ENCODE data around the gene TCAF1.
"Not testable (repeated sequence)": the region's sequence is repeated elsewhere in the genome, so short reads cannot be mapped to it uniquely, and the experiment has no call there.

TCAF1 gene

DNA sequence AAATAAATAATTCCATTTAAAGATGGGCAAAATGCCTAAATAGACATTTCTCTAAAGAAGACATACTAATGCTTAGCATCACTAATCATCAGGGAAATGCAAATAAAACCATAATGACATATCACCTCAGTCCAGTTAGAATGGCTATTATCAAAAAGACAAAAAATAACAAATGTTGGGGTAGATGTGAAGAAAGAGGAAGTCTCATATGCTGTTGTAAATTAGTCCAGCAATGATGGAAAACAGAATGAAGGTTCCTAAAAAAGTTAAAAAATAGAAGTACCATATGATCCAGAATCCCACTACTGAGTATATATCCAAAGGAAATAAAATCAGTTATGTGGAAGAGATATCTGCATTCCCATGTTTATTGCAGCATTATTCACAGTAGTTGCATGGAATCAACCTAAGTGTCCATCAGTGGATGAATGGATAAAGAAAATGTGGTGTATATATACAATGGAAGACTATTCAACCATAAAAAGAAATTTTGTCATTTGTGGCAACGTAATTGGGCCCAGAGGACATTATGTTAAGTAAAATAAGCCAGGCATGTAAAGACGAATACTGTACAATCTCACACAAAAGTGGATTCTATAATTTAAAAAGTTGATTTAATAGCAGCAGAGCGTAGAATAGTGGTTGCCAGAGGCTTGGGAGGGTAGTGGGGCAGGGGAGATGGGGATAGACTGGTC, 52.0 kb downstream of the TCAF1 start:
- no peak for DNase-seq

DNA sequence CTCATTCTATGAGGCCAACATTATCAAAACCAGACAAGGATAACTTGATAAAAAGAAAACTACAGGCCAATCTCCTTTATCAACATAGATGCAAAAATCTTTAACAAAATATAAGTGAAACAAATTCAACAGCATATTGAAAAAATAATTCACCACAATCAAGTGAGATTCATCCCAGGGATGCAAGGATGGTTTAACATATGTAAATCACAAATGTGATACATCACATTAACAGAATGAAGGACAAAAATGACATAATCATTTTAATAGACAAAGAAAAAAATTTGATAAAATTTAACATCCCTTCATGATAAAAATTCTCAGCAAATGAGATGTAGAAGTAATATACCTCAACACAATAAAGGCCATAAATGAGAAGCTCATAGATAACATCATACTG, 53.8 kb downstream of the TCAF1 start:
- no peak for DNase-seq

DNA sequence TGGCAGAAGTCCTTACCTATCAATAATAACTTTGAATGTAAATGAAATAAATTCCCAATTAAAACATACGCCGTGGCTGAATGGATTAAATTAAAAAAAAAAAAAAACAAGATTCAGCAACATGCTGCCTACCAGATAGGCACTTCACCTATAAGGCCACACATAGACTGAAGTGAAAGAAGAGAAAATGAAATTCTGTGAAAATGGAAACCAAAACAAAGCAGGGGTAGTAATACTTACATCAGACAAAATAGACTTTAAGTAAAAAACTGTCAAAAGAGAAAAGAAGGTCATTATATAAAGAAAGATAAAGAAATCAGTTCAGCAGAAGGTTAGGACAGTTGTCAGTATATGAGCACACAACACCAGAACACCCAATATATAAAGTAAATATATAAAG, 55.3 kb downstream of the TCAF1 start:
- no peak for DNase-seq

DNA sequence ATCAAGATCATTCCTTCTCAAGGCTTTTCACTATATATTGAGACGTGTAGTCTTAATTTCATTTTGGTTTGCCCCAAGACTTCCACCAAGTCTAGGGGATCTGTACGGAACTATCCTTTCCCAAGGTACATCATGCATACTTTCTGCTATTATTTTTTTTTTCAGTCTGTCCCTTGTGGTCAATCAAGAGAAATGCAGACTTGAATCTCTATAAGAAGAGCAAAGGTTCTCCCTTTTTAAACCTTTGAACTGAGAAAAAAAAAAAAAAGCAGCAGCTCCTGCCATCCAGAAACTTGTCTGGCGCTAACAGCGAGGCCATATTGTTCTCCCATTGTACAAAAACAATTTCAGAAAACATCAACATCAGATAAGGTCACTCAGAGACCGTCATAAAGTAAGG, 60.3 kb downstream of the TCAF1 start:
- not testable (repeated sequence) for DNase-seq

DNA sequence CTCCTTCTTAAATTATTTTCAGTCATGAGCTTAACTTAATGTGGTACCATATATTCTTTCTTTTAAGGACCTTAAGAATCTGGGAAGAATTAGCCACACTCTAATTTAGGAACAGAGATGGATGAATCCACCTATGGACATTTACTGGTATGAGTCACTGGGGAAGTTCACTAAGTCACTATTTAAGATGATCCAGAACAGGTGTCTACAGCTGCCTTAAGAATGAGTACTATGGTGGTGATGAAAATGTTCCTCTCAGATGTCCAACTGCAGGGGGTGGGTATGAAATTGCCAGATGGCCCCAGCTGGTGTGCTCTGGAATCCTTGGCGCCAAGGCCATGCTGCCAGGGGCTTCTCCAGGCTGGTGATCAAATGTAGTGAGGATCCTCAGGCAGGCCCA, 61.9 kb downstream of the TCAF1 start:
- DNase-seq = not testable (repeated sequence)

DNA sequence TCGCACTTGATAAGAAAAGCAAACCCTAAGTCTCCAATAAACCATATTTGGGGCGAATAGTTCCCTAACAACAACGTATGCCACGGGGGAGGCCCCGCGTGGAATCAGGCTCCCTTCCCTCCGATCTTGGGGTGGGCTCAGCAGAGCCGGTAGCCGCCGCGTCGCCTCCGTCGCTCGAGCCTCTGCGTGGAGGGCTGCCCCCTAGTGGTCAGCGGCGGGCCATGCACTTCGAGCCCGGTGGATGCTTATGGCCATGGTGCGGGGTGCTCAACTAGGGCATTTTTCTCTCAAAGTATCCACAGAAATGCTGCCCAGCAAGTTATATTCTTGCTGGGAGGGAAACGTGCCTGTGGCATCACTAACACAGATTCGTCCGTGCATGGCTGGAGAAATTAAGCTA, 64.8 kb downstream of the TCAF1 start:
- DNase-seq = peak; percentile 82

DNA sequence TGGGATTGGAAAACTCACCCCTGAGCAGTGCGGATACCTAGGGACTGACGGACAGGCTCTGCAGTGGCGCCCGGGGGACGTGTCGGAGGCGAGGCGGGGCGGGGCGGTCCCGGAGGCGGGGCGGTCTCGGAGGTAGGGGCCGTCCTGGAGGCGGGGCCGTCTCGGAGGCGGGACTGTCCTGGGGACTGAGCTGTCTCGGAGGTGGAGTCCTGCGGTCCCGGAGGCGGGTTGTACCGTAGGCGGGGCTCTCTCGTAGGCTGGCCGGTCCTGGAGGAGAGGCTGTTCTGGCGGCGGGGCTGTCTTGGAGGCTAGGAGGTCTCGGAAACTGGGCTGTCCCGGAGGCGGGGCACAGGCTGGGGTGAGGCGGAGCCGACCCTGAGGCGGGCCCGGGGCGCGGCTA, 65.4 kb downstream of the TCAF1 start:
- peak; percentile 88 for DNase-seq

DNA sequence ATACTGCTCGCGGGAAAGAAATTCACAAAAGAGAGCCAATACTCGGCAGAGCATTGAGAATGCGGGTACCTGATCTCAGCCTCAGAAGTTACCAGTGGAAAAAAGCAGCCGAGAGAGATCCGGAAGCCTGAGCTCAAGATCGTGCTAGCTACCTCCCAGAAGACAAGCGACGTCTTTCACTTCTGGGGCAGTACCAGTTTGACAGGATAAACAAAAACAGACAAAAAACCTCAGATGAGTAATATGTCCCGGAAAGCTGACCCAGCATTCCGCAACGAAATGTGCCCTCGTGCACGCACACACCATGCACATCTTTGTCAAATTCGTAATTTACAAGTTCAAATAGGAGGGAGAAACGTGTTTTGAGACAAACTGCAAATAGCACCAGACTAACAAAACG, 65.9 kb downstream of the TCAF1 start:
- not testable (repeated sequence) for DNase-seq

DNA sequence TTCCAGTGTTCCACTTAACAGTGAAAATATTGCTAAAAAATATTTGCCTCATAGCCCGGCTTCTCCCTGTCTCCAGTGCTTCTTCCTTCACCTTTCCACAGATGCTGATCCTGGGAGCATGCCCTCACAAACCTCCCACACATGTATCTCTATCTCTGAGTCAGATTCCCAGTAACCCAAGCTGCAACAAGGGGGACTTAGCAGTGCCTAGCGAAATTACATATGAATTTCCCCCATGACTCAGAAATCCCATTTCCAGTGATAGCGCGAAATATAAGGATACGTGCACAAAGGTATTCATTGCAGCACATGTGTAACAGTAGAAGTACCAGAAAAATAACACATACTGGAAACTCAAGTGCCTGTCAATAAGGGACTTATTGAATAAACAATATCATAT, 75.4 kb downstream of the TCAF1 start:
- DNase-seq = not testable (repeated sequence)

DNA sequence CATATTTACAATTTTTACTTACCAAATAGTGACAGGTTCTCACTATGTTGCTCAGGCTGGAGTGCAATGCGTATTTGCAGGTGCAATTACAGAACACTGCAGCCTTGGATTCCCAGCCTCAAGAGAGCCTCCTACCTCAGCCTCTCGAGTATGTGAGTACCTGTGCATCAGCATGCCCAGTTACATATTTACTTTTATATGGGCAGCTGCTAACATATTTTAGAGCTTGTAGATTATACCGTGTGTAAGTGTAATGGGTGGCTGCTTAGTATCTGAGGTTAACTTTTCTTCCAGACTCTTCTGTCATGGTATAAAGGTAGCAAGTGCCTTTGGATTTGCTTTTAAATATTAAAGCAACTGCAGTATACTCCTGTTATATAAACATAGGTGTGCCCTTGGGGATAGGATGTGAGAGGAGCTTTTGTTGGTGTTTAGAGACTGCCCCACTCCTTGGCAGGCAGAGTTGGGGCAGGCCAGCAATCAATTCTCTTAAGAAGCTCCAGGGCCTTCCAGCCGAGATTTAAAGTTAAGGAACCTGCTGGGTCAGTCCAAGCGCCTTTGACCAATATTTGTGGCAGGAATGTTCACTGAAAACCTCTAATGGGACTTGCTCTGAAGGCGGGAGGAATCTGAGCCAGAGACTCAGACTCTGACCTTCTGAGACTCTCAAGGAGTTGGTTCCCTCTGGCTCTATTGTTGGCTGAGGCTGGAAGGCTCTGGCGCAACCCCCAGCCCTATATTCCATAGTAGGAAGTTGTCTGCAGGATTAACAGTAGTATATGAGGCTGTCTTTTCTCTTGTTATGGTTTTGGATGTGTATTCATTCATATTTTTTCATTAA, 77.5 kb downstream of the TCAF1 start:
- DNase-seq = not testable (repeated sequence)

DNA sequence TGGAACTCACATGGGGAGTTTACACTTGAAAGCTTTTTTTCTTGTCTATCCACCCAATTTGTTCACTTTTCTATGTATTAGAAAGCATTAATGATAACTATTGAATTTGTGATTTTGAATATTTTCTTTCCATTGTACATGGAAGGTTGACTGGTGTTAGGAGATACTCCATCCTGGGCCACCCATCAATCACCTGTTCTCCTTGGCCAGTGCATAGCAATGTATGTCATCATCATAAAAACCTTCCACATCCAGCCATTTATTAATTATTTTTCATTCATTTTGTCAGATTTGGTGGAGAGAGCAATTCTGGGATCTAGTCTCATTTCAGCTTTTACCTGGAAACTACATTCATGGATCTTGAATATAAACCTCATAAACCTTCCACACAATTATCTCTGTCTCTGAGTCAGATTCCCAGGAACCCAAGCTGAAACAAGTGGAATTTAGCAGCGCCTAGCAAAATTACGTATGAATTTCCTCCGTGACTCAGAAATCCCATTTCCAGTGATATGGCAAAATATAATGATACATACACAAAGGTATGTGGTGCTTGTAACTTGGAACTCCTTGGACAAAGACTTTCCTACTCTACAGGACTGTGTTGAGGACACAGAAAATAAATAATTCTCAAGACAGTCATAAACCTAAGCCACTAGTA, 78.2 kb downstream of the TCAF1 start:
- not testable (repeated sequence) for DNase-seq

DNA sequence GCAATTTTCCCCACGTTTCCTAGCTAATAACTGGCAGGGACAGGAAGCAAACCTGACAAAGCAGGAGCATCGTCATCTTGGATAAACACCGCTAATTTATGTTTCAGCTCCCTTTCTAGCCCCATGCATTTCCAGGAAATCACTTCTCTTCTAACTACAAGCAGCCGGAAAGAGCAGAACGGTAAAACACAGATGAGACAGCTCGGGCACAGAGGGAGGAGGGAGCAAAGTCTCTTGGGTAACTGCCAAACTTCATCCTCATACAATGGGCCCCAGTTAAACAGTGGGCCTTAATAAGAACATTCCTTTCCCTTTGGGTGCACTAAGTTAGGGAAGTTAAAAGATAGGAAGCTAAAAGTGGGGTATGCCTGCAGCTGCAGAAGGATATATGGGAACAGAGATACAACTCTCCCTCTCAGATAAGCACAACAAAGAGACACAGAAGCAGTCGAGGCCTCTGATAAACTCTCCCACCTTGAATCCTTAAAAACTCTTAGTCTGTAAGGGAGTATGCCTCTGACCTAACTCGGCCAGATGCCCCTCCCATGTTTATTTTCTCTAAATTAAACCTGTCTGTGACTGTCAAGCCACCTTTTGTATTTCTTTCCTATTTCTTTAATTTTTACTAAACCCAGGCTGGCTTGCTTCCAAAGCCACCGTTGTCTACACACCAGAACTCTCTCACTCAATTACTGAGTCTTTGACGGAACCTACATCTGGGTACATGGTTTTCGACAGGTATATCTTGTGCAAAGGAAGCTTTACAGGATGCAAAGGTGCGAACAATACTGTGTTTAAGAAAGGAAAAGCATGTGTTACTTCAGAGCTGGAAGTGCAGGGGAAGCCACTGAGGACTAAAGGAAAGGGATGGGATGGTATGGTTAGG, 80.3 kb downstream of the TCAF1 start:
- DNase-seq = not testable (repeated sequence)

DNA sequence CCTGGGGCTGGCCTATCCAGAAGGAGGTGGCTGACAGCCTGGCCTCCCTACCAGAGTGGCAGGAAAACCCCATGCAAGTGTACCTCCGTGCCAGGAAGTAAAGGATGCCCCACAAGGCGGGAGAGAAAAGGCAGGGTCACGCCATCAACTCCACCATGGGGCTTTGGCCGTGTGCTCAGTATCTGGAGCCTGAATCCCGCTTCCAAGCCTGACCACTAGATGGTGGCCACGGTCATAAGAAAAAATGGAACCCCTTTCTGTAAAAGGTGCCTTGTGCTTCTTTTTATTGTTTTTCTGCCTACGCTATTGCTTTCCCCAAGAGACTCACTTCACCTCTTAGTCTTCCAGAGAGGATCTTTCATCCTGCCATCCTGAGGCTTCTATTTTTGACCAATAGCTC, 84.1 kb downstream of the TCAF1 start:
- not testable (repeated sequence) for DNase-seq

DNA sequence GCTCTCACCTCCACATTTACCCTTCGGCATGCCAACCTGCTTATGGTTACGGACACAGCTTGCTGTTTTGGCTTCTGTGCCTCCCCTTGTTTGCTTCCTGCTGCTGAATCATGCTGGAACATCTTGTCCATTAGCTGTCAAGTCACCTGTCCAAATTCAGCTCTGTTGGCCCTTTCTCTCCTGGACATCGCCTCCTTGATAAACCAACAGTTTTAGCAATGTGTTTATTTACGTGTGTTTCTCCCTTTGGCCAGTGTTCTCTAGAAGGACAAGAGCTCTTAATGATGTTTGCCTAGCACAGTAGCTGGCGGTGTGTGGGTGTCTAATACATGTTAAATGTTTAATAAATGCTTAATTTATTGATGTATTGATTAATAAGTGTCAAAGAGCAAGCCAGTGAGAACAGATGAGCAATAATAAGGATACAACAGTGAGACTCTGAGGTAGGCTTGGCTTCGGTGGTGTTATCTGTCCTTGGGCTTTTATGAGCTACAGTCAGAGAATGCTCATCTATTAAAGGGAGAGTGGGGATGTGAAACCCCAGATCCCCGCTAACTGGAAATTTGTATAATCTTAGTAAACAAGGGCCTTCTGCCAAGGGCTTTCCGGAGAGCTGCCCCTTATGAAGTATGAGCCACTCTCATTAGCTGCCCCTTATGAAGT, 85.4 kb downstream of the TCAF1 start:
- DNase-seq = not testable (repeated sequence)

DNA sequence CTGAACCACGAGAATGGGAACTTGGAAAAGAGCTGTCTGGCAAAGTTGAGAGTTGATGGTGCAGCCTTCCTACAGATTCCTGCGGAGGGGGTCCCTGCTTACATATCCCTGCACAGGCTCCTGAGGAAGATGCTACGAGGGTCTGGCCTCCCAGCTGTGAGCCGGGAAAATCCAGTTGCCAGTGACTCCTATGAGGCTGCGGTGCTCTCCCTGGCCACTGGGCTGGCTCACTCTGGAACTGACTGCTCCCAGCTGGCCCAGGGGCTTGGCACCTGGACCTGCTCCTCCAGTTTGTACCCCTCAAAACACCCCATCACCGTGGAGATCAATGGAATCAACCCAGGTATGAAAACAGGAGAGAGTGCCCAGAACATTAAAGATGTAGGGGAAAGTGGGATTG, 91.3 kb downstream of the TCAF1 start:
- DNase-seq = not testable (repeated sequence)

DNA sequence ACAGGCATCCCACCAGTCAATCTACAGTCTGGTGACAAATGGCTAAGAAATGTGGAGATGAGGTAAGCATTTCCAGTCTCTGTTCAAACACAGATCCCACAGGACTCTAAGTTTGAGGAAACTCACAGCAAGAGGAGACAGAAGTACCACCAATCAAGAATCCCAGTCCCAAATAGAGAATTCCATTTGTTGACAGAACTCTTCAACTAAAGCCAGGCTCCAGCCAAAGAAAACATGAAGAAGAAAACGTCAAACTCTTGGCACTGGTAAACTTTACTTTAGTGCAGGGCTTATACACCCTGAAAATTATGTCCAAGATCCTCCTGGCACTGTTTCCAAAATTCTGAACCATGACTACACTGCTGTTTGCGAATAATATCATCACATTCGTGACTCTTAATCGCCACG, 95.3 kb downstream of the TCAF1 start:
- not testable (repeated sequence) for DNase-seq

All from central memory CD4-positive, alpha-beta T cell (primary cell).